OCI-LY1 (cell line): ENCODE results near the gene MYLIP.

Experiments used
- H2AFZ ChIP-seq: fragments of 200-600 bp; sonication (generic), shearing (Covaris generic); 2 replicates; pipeline ENCODE4 v1.6.0; 2014; ENCODE audit warnings: antibody characterized with exemption, mild to moderate bottlenecking, low read length
- H3F3A ChIP-seq: fragments of 200-600 bp; sonication (generic), shearing (Covaris generic); 2 replicates; pipeline ENCODE4 v1.6.0; 2014; ENCODE audit warnings: mild to moderate bottlenecking, antibody characterized with exemption, low read length, moderate library complexity; ENCODE audit not compliant: insufficient read depth
- H3K27ac ChIP-seq: fragments of 200-600 bp; sonication (generic); 2 replicates; pipeline ENCODE4 v1.5.1; 2014; ENCODE audit warnings: low read length, mixed run types, mild to moderate bottlenecking, low read depth; ENCODE audit not compliant: poor library complexity, severe bottlenecking
- H3K27me3 ChIP-seq: fragments of 200-600 bp; sonication (generic); 2 replicates; pipeline ENCODE4 v1.6.0; 2014; ENCODE audit warnings: antibody characterized with exemption, mild to moderate bottlenecking, low read length, moderate library complexity; ENCODE audit not compliant: insufficient read depth
- H3K36me3 ChIP-seq: fragments of 200-600 bp; sonication (generic); 2 replicates; pipeline ENCODE4 v1.6.1; 2014; ENCODE audit warnings: mild to moderate bottlenecking, antibody characterized with exemption, low read length, moderate library complexity, mixed read lengths; ENCODE audit not compliant: insufficient read depth
- H3K4me1 ChIP-seq: fragments of 200-600 bp; sonication (generic); 2 replicates; pipeline ENCODE4 v1.5.1; 2014; ENCODE audit warnings: mild to moderate bottlenecking, low read length, moderate library complexity; ENCODE audit not compliant: insufficient read depth, severe bottlenecking
- H3K4me2 ChIP-seq: fragments of 200-600 bp; sonication (generic), shearing (Covaris generic); 2 replicates; pipeline ENCODE4 v1.6.1; 2014; ENCODE audit warnings: low read length
- H3K4me3 ChIP-seq: fragments of 200-600 bp; sonication (generic); 2 replicates; pipeline ENCODE4 v1.5.1; 2014; ENCODE audit warnings: low read length, low read depth, mild to moderate bottlenecking, mixed read lengths; ENCODE audit not compliant: poor library complexity, severe bottlenecking
- H3K79me2 ChIP-seq: fragments of 200-600 bp; shearing (Covaris generic); 2 replicates; pipeline ENCODE4 v1.6.1; 2016; ENCODE audit warnings: mixed run types, low read length, mixed read lengths; ENCODE audit not compliant: insufficient read depth
- H3K9ac ChIP-seq: fragments of 200-600 bp; sonication (generic), shearing (Covaris generic); 2 replicates; pipeline ENCODE4 v1.6.1; 2014; ENCODE audit warnings: mild to moderate bottlenecking, low read length, mixed read lengths
- H3K9me2 ChIP-seq: fragments of 200-600 bp; sonication (generic), shearing (Covaris generic); 2 replicates; pipeline ENCODE4 v1.6.1; 2014; ENCODE audit warnings: low read depth, mild to moderate bottlenecking, low read length, mixed read lengths
- H3K9me3 ChIP-seq: fragments of 200-600 bp; shearing (Covaris generic); 2 replicates; pipeline ENCODE4 v1.6.1; 2014; ENCODE audit warnings: low read length, mixed read lengths
- H4K20me1 ChIP-seq: fragments of 200-600 bp; sonication (generic), shearing (Covaris generic); 2 replicates; pipeline ENCODE4 v1.6.0; 2016; ENCODE audit warnings: mild to moderate bottlenecking, low read length; ENCODE audit not compliant: insufficient read depth
- EZH2 ChIP-seq: fragments of 200-600 bp; sonication (generic), shearing (Covaris generic); IDR thresholded peaks from 2 replicates; pipeline ENCODE4 v1.8.0; 2017; ENCODE audit warnings: borderline replicate concordance, mixed run types, mild to moderate bottlenecking, antibody characterized with exemption, low read length, moderate library complexity, mixed read lengths
- TF ChIP-seq, protein P1 (sequence below): fragments of 200-600 bp; sonication (generic), shearing (Covaris generic); IDR thresholded peaks from 2 replicates; pipeline ENCODE4 v1.5.1; 2017; ENCODE audit warnings: mild to moderate bottlenecking, antibody characterized with exemption, low read length, moderate library complexity, mixed read lengths

MYLIP gene

DNA sequence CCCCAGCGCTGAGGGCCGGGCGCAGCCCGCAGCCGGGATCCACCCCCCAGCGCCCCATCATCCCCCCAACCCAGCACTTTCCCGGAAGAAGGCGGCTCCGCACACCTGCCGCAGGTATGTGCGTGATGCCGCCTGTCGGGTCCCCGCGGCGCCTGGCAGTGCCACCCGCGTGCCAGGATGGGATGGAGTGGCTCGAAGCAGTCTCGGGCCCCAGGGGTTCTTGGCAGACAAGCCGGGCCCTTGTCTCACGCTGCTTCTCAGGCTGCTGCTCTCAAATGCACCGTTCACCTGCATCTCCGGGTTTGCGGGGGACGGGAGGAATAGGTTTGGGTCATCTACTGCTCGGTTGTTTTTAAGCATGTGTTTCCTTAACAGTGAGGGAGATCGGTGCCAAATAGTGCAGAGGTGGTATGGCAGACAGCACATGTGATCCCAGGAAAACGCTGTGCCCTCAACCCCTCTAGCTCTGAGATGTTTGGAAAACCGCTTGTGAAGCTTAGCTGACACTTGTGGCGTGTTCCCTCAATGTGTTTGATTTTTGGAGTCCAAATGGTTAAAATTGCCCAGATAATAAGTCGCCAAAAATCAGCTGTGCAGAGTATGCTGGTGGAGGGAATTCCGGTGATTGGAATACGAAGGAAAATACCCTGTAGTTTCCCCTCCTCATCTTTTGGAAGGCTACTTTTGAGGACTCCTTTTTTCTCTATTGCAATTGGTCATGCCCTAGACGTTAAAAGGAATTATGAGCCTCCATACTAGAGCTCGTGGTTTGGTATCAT lies 926 bp downstream of the MYLIP start:
- H2AFZ ChIP-seq = no peak overlapping the region
- H3K9me2 ChIP-seq = no peaks in the 10 kb centered on the region
- peaks cover 42% of the 10 kb centered on the region for H3K4me1 ChIP-seq
- H4K20me1 ChIP-seq = no peaks in the 10 kb centered on the region
- H3K4me2 ChIP-seq = peak overlapping the region; percentile 90
- no peaks in the 10 kb centered on the region for H3K9me3 ChIP-seq
- TF ChIP-seq, protein P1, sequence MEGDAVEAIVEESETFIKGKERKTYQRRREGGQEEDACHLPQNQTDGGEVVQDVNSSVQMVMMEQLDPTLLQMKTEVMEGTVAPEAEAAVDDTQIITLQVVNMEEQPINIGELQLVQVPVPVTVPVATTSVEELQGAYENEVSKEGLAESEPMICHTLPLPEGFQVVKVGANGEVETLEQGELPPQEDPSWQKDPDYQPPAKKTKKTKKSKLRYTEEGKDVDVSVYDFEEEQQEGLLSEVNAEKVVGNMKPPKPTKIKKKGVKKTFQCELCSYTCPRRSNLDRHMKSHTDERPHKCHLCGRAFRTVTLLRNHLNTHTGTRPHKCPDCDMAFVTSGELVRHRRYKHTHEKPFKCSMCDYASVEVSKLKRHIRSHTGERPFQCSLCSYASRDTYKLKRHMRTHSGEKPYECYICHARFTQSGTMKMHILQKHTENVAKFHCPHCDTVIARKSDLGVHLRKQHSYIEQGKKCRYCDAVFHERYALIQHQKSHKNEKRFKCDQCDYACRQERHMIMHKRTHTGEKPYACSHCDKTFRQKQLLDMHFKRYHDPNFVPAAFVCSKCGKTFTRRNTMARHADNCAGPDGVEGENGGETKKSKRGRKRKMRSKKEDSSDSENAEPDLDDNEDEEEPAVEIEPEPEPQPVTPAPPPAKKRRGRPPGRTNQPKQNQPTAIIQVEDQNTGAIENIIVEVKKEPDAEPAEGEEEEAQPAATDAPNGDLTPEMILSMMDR = no peak
- no peak for TF ChIP-seq EZH2
- peak overlapping the region; percentile 93 for H3K4me3 ChIP-seq
- peak overlapping the region; percentile 88 for H3K27ac ChIP-seq
- H3K79me2 ChIP-seq = peaks cover 49% of the 10 kb centered on the region
- peak overlapping the region; percentile 90 for H3K9ac ChIP-seq
- no peaks in the 10 kb centered on the region for H3K27me3 ChIP-seq
- H3K36me3 ChIP-seq = peaks cover 46% of the 10 kb centered on the region
- H3F3A ChIP-seq = no peaks in the 10 kb centered on the region

DNA sequence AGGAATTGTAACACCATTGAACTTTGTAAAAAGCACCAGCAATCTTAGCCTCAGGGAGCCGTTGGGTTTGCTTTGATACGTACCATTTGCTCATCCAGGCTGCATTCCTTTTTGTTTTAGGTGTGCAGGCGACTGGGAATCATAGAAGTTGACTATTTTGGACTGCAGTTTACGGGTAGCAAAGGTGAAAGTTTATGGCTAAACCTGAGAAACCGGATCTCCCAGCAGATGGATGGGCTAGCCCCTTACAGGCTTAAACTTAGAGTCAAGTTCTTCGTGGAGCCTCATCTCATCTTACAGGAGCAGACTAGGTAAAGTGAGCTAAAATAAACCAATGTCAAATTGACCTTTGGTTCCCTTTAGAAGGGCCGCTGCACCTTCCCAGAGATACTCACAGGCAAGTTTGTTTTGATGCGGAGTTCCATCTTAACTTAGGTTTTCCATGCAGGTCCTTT lies 1.6 kb downstream of the MYLIP start:
- Histone ChIP-seq H3K27me3 (no peaks in the 10 kb centered on the region), H3K79me2 (peaks cover 56% of the 10 kb centered on the region), H3K9ac (peak overlapping the region; percentile 90), H3K36me3 (peaks cover 52% of the 10 kb centered on the region), H3K27ac (peak overlapping the region; percentile 88), H3K4me1 (peaks cover 48% of the 10 kb centered on the region), H3F3A (no peaks in the 10 kb centered on the region), H4K20me1 (no peaks in the 10 kb centered on the region), H3K4me2 (peak overlapping the region; percentile 90), H2AFZ (no peak overlapping the region), H3K9me2 (no peaks in the 10 kb centered on the region), H3K9me3 (no peaks in the 10 kb centered on the region), H3K4me3 (peak overlapping the region; percentile 93)
- TF ChIP-seq, protein P1 = no peak
- TF ChIP-seq EZH2 = no peak

DNA sequence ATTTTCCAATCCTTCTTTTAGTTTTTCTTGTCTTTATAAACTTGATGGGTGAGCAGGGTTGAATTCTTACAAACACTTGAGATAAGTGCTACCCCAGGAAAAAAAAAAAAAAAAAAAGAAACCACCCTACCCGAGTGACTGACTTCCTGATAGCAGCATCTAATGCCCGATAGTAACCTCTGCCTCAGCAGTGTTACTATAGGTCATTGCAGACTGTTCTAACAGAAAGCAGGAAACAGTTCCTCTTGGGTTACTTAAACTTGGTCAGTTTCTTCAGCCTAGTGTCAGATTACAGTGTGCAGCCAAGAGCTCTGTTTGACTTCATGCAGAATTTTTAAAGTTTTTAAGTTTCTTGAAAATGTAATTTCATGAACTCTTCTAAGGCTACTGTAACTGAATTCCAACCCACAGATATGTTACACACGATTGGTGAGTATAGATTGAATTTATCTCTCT lies 2.1 kb downstream of the MYLIP start:
- Histone ChIP-seq H3K36me3 (peaks cover 53% of the 10 kb centered on the region), H3K9me2 (no peaks in the 10 kb centered on the region), H3K79me2 (peaks cover 59% of the 10 kb centered on the region), H3K4me1 (peaks cover 50% of the 10 kb centered on the region), H3K4me3 (peak overlapping the region; percentile 93), H3F3A (no peaks in the 10 kb centered on the region), H4K20me1 (no peaks in the 10 kb centered on the region), H3K9ac (peak overlapping the region; percentile 90), H3K9me3 (no peaks in the 10 kb centered on the region), H3K27ac (peak overlapping the region; percentile 88), H3K27me3 (no peaks in the 10 kb centered on the region), H2AFZ (no peak overlapping the region), H3K4me2 (peak overlapping the region; percentile 90)
- TF ChIP-seq, protein P1 = no peak
